ENCODE results near the gene EDN2.

The EDN2 gene

DNA sequence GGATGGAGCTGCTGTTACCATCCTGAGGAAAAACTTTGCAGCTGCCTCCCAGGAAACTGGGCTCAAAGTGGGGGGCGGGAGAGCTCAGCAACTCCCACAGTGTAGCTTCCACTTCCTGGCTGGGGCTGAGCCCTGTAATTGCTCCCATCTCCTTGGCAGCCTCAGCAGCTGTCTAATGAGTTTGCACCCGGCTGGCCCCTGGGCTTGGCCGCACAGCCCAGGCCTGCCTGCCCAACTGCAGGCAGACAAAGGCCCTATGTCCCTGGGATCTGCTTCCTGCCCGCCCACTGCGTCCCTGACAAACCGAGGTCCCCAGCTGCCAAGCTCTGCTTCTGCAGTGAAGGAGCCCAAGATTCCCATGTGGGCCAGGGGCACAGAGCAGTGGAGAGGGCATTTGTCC is 30.1 kb downstream of the EDN2 start:
- Histone ChIP-seq H3K36me3 (ENCODE audit: insufficient read depth, low read length) (no peaks in the 10 kb centered on the region), H3K9me3 (ENCODE audit: low read length) (no peaks in the 10 kb centered on the region), H3K27me3 (ENCODE audit: insufficient read depth, low read length) (no peaks in the 10 kb centered on the region), H3K4me1 (ENCODE audit: insufficient read depth, low read length) (no peaks in the 10 kb centered on the region), H3K4me3 (ENCODE audit: low read length) (no peak overlapping the region), H2AFZ (ENCODE audit: low read depth, low read length) (no peak overlapping the region)

DNA sequence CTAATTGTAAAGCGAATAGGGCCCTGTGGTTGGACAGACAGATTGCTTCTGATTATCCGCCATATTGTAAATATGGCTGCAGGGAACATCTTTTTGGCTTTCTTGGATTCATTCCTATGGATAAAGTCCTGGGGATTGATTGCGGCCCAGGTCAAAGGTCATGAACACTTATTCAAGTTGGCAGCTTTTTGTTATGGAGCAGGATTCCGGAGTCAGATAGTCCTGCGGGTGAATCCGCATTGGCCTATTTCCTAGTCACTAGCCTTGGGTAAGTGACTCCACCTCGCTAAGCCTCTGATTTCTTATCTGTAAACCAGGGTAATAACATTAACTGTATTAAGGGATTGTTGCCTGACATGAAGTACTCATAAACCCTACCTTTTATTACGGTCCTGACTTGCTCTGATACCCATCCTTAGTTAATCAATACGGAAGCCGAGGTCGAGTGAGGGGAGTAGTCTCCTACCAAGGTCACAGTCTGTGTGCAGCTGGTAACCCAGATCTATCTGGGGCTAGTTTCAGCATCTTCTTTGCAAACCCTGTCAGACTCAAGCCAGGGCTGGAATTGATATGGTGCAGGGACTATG is 31.7 kb downstream of the EDN2 start:
- Histone ChIP-seq H3K27me3 (ENCODE audit: insufficient read depth, low read length) (no peaks in the 10 kb centered on the region), H3K36me3 (ENCODE audit: insufficient read depth, low read length) (no peaks in the 10 kb centered on the region), H3K4me3 (ENCODE audit: low read length) (no peak overlapping the region), H3K4me1 (ENCODE audit: insufficient read depth, low read length) (no peaks in the 10 kb centered on the region), H2AFZ (ENCODE audit: low read depth, low read length) (no peak overlapping the region), H3K9me3 (ENCODE audit: low read length) (no peaks in the 10 kb centered on the region)

DNA sequence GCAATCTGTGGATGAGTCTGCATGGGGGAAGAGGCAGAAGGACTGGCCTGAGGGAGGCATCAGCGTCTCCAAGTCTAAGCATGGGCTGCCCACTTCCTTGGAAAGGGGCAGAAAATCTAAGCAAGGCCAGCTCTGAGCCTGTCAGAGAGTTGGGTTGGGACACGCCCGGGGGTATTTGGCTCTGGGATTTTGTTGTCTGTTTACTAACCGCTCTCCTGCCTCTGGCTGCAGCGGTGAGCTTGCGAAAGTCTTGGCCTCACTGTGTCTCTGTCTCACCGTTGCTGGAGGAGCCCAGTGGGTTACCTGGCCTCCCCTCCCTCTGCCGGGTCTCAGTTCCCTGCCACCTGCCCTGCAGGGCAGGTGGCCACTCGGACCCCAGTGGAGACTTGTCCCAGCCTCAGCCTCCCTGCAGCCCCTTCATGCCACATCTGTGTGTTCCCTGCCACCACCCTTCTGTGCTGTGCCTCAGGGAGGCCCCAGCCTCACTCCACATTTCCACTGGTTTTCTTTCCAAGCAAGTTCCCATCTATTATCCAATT is 33.7 kb downstream of the EDN2 start:
- H3K36me3 ChIP-seq (ENCODE audit: insufficient read depth, low read length) = no peaks in the 10 kb centered on the region
- no peak overlapping the region for H3K4me3 ChIP-seq (ENCODE audit: low read length)
- no peak overlapping the region for H2AFZ ChIP-seq (ENCODE audit: low read depth, low read length)
- H3K9me3 ChIP-seq (ENCODE audit: low read length) = no peaks in the 10 kb centered on the region
- H3K4me1 ChIP-seq (ENCODE audit: insufficient read depth, low read length) = no peaks in the 10 kb centered on the region
- no peaks in the 10 kb centered on the region for H3K27me3 ChIP-seq (ENCODE audit: insufficient read depth, low read length)

DNA sequence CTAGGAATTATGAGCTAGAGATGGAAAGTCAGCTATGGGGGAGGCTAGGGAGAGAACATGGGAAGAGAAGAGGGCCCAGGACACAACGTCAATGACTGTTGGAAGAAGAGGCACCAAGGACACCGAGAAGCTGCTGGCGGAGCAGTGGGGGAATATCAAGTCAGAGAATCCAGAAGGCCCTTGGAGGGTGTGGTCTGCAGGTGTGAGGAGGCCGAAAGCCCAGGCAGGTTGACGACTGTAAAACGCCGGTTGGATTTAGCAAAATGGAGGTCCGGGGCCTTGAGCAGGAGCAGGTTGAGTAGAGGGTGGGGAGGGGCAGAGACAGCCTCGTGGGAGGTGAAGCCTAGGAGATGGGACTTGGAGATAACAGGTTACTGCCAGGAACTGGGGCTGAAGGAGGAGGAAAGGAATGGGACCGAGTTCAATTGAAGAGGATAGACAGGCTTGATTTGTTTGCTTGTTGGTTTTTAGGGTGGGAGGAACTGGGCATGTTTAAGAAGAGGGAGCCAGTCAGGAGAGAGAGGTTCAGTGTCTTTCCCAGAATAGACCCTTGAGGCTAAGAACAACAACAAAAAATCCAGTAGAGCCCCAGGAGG is 35.1 kb downstream of the EDN2 start:
- H3K9me3 ChIP-seq (ENCODE audit: low read length) = no peaks in the 10 kb centered on the region
- no peak overlapping the region for H2AFZ ChIP-seq (ENCODE audit: low read depth, low read length)
- no peak overlapping the region for H3K4me3 ChIP-seq (ENCODE audit: low read length)
- H3K27me3 ChIP-seq (ENCODE audit: insufficient read depth, low read length) = no peaks in the 10 kb centered on the region
- no peaks in the 10 kb centered on the region for H3K36me3 ChIP-seq (ENCODE audit: insufficient read depth, low read length)
- no peaks in the 10 kb centered on the region for H3K4me1 ChIP-seq (ENCODE audit: insufficient read depth, low read length)

DNA sequence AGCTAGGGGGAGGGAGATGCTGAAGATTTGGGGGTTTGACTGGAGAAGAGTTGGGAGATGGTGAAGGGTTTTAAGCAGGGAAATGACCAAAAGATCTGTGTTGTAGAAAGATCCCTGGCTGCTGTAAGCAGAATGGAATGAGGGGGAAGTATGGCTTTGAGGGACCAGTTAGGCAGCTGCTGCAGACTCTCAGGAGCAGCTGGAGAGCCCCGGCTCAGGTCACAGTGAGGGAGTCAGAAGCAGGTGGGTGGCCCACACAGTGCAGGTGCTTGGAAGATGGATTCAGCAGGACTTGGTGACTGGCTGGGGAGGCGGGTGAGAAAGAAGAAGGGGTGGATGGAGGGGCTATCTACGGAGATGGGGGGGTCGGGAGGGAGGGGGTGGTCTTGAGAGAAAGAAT is 35.7 kb downstream of the EDN2 start:
- Histone ChIP-seq H3K36me3 (ENCODE audit: insufficient read depth, low read length) (no peaks in the 10 kb centered on the region), H3K4me1 (ENCODE audit: insufficient read depth, low read length) (no peaks in the 10 kb centered on the region)

DNA sequence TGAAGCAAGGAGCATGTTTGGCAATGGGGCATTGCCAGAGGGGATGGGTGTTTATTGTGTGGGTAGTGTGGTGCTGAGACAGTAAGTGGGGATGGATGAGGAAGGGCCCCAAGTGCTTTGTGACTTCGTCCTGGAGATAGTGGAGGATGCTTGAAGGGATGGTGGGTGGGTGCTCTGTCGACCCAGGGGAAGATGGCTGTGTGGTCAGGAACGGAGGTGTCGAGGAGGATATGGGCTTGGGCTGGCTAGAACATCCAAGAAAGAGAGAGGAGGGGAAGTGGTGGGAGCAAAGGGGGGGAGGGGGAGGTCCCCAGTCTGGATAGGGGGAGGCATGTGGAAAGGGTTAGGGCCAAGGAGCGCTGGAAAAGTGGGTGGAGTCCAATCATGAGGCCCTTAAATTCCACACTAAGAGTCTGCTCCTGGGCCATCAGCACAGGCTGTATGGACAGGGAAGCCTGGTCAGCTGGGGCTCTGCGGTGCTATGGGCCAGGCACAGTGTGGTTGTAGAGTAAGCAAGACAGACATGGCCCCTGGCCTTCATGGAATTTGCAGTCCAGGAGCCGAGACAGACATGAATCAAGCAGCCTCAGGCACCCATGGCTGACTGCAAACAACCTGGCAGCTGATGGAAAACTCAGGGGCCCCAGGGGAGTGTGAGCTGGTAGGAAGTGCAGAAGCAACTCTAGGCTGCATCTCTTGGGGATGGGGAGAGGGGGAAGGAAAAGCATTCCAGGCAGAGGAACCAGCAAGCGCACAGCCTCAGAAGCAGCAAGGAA is 36.3 kb downstream of the EDN2 start:
- Histone ChIP-seq H3K4me3 (ENCODE audit: low read length) (no peak overlapping the region), H3K27me3 (ENCODE audit: insufficient read depth, low read length) (no peaks in the 10 kb centered on the region), H3K9me3 (ENCODE audit: low read length) (peaks cover 2% of the 10 kb centered on the region), H3K36me3 (ENCODE audit: insufficient read depth, low read length) (no peaks in the 10 kb centered on the region), H2AFZ (ENCODE audit: low read depth, low read length) (no peak overlapping the region), H3K4me1 (ENCODE audit: insufficient read depth, low read length) (no peaks in the 10 kb centered on the region)

More for the DNA sequence above, 35.7 kb downstream of the EDN2 start:
- peaks cover 2% of the 10 kb centered on the region for H3K9me3 ChIP-seq (ENCODE audit: low read length)
- no peak overlapping the region for H2AFZ ChIP-seq (ENCODE audit: low read depth, low read length)
- no peak overlapping the region for H3K4me3 ChIP-seq (ENCODE audit: low read length)
- no peaks in the 10 kb centered on the region for H3K27me3 ChIP-seq (ENCODE audit: insufficient read depth, low read length)

DNA sequence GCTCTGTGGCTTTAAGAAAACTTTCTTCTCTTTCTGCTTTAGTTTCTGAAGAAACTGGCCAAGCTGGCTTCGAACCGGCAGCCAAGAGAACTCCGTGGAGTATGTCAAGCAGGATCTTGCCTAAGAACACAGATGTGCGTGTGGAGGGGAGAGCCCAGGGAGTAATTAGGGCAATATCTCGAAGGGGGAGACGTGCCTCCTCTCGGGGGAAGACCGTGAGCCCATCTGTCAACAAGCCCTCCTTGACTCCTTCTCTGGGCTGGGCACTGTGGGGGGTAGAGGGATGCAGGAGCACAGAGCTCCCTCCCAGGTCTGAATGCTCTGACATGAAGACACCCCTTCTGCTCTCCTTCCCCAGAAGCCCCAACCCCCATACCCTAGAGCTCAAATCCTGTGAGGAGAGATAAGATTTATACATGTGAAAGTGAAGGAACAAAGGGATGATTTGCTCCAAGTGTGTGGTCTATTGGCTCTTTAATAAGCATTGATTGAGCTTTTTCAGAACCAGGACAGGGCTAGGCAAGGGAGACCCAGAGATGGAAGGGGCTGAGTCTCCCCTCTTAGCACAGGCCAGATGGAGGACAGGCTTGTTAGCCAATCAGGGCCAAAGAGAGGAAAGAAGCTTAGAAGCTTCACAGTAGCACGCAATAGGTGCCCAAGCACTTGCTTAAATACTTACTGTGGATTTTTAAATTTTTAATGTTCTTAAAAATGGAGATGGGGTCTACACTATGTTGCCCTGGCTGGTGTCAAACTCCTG is 37.5 kb downstream of the EDN2 start:
- Histone ChIP-seq H3K9me3 (ENCODE audit: low read length) (peaks cover 2% of the 10 kb centered on the region), H3K4me1 (ENCODE audit: insufficient read depth, low read length) (no peaks in the 10 kb centered on the region), H3K27me3 (ENCODE audit: insufficient read depth, low read length) (no peaks in the 10 kb centered on the region), H3K4me3 (ENCODE audit: low read length) (no peak overlapping the region), H3K36me3 (ENCODE audit: insufficient read depth, low read length) (no peaks in the 10 kb centered on the region), H2AFZ (ENCODE audit: low read depth, low read length) (no peak overlapping the region)

DNA sequence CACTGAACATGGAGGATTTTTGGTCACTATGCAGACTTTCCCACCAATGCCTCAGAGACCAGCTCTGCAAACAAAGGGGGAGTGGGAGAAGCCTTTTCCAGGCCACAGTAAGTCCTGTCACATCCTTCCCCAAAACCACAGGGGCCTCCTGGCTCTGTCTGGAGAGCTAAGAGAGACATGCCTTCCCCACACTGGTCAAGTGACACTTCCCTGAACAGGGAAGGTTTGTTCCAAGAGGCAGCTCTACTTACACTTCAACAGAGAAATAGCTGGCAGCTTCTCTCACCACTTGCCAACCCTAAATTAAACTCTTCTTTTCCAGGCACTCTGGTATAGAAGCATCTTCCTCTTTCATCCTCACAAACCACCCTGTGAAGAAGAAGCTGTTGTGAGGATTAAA is 39.7 kb downstream of the EDN2 start:
- H3K36me3 ChIP-seq (ENCODE audit: insufficient read depth, low read length) = no peaks in the 10 kb centered on the region
- H3K4me3 ChIP-seq (ENCODE audit: low read length) = no peak overlapping the region
- H3K27me3 ChIP-seq (ENCODE audit: insufficient read depth, low read length) = no peaks in the 10 kb centered on the region
- H2AFZ ChIP-seq (ENCODE audit: low read depth, low read length) = no peak overlapping the region
- H3K9me3 ChIP-seq (ENCODE audit: low read length) = peaks cover 2% of the 10 kb centered on the region
- H3K4me1 ChIP-seq (ENCODE audit: insufficient read depth, low read length) = no peaks in the 10 kb centered on the region

DNA sequence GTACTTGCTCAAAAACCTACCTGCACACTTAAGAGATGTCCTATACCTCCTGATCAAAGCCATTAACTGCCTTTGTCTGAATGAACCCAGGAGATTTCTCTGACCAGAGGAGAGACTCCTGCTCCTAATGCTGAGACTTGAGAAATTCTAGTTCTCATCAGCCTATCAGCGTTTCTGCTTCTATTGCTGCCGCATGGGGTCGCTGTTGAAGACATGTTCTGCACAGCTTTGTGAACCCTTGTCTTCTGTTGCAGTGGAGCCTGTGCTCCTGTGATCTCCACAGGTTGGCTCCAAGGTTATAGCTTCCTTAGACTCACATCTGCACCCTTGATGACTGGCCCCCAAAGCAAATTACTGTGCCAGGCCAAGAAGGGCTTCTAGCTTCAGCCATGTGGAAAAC is 40.2 kb downstream of the EDN2 start:
- no peak overlapping the region for H3K4me3 ChIP-seq (ENCODE audit: low read length)
- no peak overlapping the region for H2AFZ ChIP-seq (ENCODE audit: low read depth, low read length)
- peaks cover 2% of the 10 kb centered on the region for H3K9me3 ChIP-seq (ENCODE audit: low read length)
- H3K4me1 ChIP-seq (ENCODE audit: insufficient read depth, low read length) = no peaks in the 10 kb centered on the region
- no peaks in the 10 kb centered on the region for H3K36me3 ChIP-seq (ENCODE audit: insufficient read depth, low read length)
- no peaks in the 10 kb centered on the region for H3K27me3 ChIP-seq (ENCODE audit: insufficient read depth, low read length)

DNA sequence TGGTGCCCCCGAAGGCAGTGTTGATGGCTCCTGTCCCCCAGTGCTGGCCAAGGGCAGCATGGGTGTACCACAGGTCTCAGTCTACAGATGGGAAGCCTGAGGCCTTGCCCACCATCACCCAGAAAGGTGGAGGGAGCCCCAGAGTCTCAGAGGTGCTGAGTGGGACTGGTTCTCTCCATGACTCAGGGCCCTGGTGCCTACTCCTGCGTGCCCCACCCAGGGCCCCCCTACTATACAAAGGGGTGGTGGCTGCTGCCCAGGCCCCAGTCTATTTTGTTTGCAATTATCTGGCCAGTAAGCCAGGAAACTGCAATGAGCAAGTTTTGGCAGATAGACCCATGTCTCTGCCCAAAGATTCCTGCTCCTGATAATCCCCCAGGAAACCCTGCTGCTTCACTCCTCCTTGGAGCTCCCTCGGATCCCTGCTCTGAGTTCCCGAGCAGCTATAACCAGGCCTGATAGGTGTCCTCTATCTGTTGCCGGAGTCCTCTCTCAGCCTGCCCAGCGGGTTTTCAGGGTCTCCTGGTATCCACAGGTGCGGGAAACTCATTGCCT is 41.7 kb downstream of the EDN2 start:
- Histone ChIP-seq H3K9me3 (ENCODE audit: low read length) (peaks cover 2% of the 10 kb centered on the region), H3K4me3 (ENCODE audit: low read length) (no peak overlapping the region), H2AFZ (ENCODE audit: low read depth, low read length) (no peak overlapping the region), H3K36me3 (ENCODE audit: insufficient read depth, low read length) (no peaks in the 10 kb centered on the region), H3K4me1 (ENCODE audit: insufficient read depth, low read length) (no peaks in the 10 kb centered on the region), H3K27me3 (ENCODE audit: insufficient read depth, low read length) (no peaks in the 10 kb centered on the region)

DNA sequence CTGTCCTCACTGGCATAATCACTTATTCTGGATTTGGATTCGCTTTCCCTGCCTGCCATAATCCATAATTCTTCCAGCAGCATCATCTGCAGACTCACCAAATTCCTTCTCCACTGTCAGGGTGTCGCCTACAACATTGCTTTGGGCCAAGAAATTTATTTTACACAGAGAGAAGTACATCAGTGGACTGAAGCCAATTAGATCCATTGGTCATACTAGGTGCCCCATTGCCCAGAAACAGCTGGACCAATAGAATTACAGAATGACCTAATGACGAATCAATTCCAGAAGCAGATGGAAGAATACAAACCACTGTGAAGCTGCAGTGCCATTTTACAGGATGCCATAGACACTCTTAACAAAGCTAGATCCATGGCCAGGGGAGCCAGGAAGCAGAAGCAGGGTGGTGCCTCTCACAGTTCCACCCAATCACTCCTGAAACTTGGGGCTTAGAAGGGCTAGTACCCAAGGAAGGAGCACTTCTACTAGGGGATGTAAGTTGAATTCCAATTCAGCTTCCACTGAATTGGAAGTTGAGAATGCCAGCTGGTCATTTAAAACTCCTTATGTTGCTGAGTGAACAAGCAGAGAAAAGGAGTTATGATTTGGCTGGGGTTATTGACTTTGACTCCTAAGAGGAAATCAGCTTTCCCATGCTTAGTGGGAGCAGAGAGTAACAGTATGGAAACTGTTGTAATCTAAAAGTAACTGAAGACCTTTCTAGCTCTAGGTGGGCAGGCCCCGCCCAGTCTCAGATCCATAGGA is 44.0 kb downstream of the EDN2 start:
- Histone ChIP-seq H3K9me3 (ENCODE audit: low read length) (peaks cover 2% of the 10 kb centered on the region), H3K27me3 (ENCODE audit: insufficient read depth, low read length) (peaks cover 6% of the 10 kb centered on the region), H2AFZ (ENCODE audit: low read depth, low read length) (no peak overlapping the region), H3K4me1 (ENCODE audit: insufficient read depth, low read length) (peaks cover 6% of the 10 kb centered on the region), H3K4me3 (ENCODE audit: low read length) (no peak overlapping the region), H3K36me3 (ENCODE audit: insufficient read depth, low read length) (no peaks in the 10 kb centered on the region)

DNA sequence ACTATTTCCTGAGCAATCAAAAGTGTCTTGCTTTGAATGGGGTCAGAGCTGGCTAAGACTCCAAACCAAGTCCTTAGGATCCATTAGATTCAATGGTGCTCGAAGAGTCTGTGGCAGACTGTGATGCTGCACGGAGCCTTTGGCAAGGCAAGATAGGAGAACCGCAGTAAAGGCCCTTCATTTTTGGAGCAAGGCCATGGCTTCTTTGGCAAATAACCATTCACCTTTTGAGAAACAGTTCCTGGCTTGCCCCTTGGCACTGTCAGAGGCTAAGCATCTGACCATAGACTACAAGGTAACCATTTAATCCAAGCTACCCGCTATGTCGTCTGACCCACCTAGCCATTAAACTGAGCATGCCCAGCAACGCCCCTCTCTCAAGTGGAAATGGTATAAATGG is 45.2 kb downstream of the EDN2 start:
- Histone ChIP-seq H3K27me3 (ENCODE audit: insufficient read depth, low read length) (peaks cover 6% of the 10 kb centered on the region), H3K9me3 (ENCODE audit: low read length) (peaks cover under 1% of the 10 kb centered on the region), H3K4me3 (ENCODE audit: low read length) (no peak overlapping the region), H3K36me3 (ENCODE audit: insufficient read depth, low read length) (no peaks in the 10 kb centered on the region), H2AFZ (ENCODE audit: low read depth, low read length) (no peak overlapping the region), H3K4me1 (ENCODE audit: insufficient read depth, low read length) (peaks cover 8% of the 10 kb centered on the region)

All from neuron (in vitro differentiated cells).